WI38 (cell line): Measurements from ENCODE around the gene CD82.

Source experiments
- H3K4me3 ChIP-seq: 2 replicates; pipeline ENCODE4 v1.5.1; 2011; ENCODE audit warnings: low read depth, mild to moderate bottlenecking, control low read depth, low read length
- TF ChIP-seq, protein P1 (sequence below): IDR thresholded peaks from 2 replicates; pipeline ENCODE4 v1.5.1; 2012; ENCODE audit warnings: low read depth, mild to moderate bottlenecking, control low read depth, low read length

The CD82 gene

GRCh38 chr11:44535191-44535980, 30.1 kb upstream of the CD82 start:
- TF ChIP-seq, protein P1, sequence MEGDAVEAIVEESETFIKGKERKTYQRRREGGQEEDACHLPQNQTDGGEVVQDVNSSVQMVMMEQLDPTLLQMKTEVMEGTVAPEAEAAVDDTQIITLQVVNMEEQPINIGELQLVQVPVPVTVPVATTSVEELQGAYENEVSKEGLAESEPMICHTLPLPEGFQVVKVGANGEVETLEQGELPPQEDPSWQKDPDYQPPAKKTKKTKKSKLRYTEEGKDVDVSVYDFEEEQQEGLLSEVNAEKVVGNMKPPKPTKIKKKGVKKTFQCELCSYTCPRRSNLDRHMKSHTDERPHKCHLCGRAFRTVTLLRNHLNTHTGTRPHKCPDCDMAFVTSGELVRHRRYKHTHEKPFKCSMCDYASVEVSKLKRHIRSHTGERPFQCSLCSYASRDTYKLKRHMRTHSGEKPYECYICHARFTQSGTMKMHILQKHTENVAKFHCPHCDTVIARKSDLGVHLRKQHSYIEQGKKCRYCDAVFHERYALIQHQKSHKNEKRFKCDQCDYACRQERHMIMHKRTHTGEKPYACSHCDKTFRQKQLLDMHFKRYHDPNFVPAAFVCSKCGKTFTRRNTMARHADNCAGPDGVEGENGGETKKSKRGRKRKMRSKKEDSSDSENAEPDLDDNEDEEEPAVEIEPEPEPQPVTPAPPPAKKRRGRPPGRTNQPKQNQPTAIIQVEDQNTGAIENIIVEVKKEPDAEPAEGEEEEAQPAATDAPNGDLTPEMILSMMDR = no peak
- H3K4me3 ChIP-seq = no peak overlapping the region

DNA sequence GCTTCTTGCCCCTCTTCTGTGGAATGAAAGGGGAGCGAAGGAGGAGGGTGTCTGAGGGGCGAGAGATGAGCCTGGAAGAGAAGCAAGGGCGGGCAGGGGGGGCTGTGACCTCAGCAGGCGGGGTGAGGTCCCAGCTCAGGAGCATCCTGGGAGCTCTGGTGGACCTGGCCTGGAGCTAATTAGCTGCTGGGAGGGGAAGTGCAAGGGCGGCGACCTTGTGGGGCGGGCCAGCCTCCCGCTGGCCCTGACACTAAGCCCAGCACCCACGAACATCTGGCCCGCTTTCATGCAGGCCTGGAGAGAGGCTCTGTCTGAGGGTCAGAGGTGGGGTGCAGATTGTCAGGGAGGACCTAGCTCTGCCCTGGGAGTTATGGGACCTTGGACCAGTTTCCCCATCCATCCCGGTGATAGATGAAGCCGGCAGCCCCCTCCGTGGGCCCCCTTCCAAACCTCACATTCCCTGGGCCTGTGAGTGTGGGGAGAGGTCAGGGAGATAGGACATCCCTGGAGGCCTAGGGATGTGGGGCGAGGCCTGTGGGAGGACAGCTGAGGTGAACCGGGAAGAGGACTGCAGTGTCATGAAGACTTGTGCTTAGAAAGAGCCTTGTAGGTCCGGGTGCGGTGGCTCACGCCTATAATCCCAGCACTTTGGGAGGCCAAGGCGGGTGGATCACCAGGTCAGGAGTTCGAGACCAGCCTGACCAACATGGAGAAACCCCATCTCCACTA, 28.5 kb upstream of the CD82 start:
- TF ChIP-seq, protein P1 = no peak
- H3K4me3 ChIP-seq = no peak overlapping the region

DNA sequence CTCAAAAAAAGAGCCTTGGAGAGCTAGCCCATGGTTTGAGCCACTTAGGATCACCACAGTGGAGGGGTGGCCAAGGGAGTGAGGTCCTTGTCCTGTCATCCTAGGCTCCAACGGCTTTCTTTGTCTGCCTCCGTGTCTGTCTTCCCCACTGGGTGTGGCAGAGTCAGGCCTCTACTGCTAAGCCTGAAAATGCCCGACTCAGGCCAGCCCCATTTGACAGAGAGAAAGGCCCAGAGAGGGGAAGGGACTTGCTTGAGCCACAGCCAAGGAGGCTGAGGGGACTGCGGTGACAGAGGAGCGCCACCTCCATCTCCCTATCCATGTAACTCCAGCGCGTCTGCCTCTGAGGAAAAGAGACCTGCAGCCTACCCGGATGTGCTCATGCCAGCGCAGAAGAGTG, 27.8 kb upstream of the CD82 start:
- H3K4me3 ChIP-seq = no peak overlapping the region
- TF ChIP-seq, protein P1 = no peak

GRCh38 chr11:44538375-44539054, 26.9 kb upstream of the CD82 start:
- no peak overlapping the region for H3K4me3 ChIP-seq
- TF ChIP-seq, protein P1 = peak; percentile 90

DNA sequence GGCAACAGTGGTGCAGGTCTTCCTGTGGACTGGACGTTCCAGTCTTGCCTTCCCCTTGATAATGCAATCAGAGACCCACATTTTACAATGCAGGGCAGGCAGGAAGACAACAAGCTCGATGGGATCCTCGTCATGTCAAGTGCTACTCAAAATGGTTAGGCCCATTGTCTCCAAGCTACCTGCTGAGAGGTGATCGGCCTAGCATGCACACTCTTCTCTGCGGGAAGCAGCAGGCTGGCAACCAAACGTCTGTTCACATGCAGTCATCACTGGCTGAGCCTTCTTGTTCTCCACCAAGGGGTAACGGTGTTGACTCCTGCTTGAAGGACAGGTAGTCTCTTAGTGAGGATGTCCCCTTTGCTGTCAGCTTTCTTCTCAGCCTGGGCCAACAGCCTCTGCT, 25.5 kb upstream of the CD82 start:
- no peak overlapping the region for H3K4me3 ChIP-seq
- TF ChIP-seq, protein P1 = no peak

DNA sequence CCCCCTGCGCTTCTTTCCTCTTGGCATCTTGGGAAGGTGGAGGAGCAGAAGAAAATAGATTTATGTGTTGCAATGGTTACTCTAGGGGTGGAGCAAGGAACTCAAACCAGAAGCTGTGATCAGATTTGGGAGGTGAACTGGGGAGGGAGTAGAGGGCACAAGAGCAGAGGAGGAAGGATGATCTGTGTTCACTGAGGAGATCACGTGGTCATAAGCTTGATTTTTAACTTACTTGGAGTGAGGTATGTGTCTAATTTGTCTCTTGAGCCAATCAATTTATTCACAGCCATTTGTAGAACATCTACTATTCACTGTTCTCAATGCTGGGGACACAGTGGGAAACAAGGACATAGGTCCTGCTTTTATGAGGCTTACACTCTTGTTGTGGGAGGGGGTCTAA, 24.8 kb upstream of the CD82 start:
- TF ChIP-seq, protein P1 = no peak
- H3K4me3 ChIP-seq = no peak overlapping the region
